IgD-negative memory B cell (primary cell): ENCODE measurements around the gene ZNF780B. TPM values are rescaled to one million over a fixed set of nuclear protein-coding genes. Genes with fewer than 3 reads are reported as not detected.
"Not testable (repeated sequence)": the region's sequence is repeated elsewhere in the genome, so short reads cannot be mapped to it uniquely, and the experiment has no call there.

ENCODE experiments used
- H3K27ac Mint-ChIP-seq, 3 donors: one replicate each; pipeline ENCODE4 v1.8.0; 2020 to 2022; ENCODE audit warnings: mild to moderate bottlenecking in 3 of 3, mixed read lengths in 3 of 3, moderate library complexity in 1 of 3
- H3K27me3 Mint-ChIP-seq: one replicate; pipeline ENCODE4 v1.8.0; 2021; ENCODE audit warnings: mixed read lengths
- H3K36me3 Mint-ChIP-seq: one replicate; pipeline ENCODE4 v1.8.0; 2020; ENCODE audit warnings: mild to moderate bottlenecking, mixed read lengths
- H3K4me1 Mint-ChIP-seq, 3 donors: one replicate each; pipeline ENCODE4 v1.8.0; 2020 to 2022; ENCODE audit warnings: mixed read lengths in 3 of 3, mild to moderate bottlenecking in 1 of 3
- H3K4me3 Mint-ChIP-seq, 4 donors: one replicate each; pipeline ENCODE4 v1.8.0; 2020 to 2022; ENCODE audit warnings: mild to moderate bottlenecking in 4 of 4, mixed read lengths in 4 of 4, moderate library complexity in 3 of 4
- H3K9me3 Mint-ChIP-seq, 3 donors: one replicate each; pipeline ENCODE4 v1.8.0; 2020 to 2021; ENCODE audit warnings: mixed read lengths in 3 of 3, mild to moderate bottlenecking in 1 of 3
- polyA plus RNA-seq: library from polyadenylated mRNA; unstranded; fragments of 300-500 nt; fragmentation: Illumina TruSeq; gene quantifications from one replicate; pipeline ENCODE4 v1.2.3, GENCODE V29; 2021

Gene ZNF780B
- polyA plus RNA-seq, 1 donor from 2014 or later, result 10.8 TPM

DNA sequence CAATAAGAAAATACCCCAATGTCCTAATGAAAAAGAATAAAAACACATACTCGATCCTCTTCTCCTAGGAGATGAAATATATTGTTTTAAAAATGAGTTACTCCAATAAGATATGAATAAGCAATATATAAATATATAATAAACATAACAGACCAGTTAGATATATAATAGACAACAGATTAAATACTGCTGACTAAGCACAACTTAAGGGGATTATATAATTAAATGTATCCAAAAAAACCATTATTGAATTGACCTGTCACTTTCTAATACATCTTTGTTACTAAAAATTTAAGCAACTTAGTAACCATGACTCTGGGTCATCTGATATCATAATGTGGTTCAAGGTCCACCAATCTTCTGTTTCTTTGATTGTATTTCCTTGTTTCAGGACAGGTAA is 14.0 kb upstream of the ZNF780B start:
- Mint-ChIP-seq H3K36me3 (peaks cover 8% of the 10 kb centered on the region), H3K27me3 (no peaks in the 10 kb centered on the region), H3K27ac (no peak overlapping the region), H3K9me3 (peaks cover 8 to 21% (median 9%) of the 10 kb centered on the region in 3 donors), H3K4me1 (peaks cover 0 to 1% (median 0%) of the 10 kb centered on the region in 3 donors), H3K4me3 (no peak overlapping the region)

GRCh38 chr19:40059624-40060023 is 3.6 kb upstream of the ZNF780B start:
- Mint-ChIP-seq H3K36me3 (peaks cover 1% of the 10 kb centered on the region), H3K27ac (no peak overlapping the region), H3K4me3 (no peak overlapping the region), H3K27me3 (no peaks in the 10 kb centered on the region), H3K4me1 (peaks cover 15 to 20% (median 17%) of the 10 kb centered on the region in 3 donors), H3K9me3 (peaks cover 0 to 23% (median 16%) of the 10 kb centered on the region in 3 donors)

- Mint-ChIP-seq H3K4me1 (peaks cover 30 to 43% (median 35%) of the 10 kb centered on the region in 3 donors), H3K4me3 (peak overlapping the region; percentile 96 to 100 (median 100)), H3K36me3 (peaks cover 6% of the 10 kb centered on the region), H3K27ac (no peak overlapping the region), H3K9me3 (peaks cover 0 to 19% (median 12%) of the 10 kb centered on the region in 3 donors), H3K27me3 (no peaks in the 10 kb centered on the region)
Measured at GRCh38 chr19:40057166-40057565, 1.1 kb upstream of the ZNF780B start.

GRCh38 chr19:40056505-40056904 is 474 bp upstream of the ZNF780B start:
- Mint-ChIP-seq H3K27me3 (no peaks in the 10 kb centered on the region), H3K36me3 (peaks cover 9% of the 10 kb centered on the region), H3K4me1 (peaks cover 30 to 45% (median 35%) of the 10 kb centered on the region in 3 donors), H3K9me3 (peaks cover 0 to 18% (median 11%) of the 10 kb centered on the region in 3 donors), H3K4me3 (peak overlapping the region; percentile 96 to 100 (median 100)), H3K27ac (peak overlapping the region; percentile 68 to 96 (median 92))

DNA sequence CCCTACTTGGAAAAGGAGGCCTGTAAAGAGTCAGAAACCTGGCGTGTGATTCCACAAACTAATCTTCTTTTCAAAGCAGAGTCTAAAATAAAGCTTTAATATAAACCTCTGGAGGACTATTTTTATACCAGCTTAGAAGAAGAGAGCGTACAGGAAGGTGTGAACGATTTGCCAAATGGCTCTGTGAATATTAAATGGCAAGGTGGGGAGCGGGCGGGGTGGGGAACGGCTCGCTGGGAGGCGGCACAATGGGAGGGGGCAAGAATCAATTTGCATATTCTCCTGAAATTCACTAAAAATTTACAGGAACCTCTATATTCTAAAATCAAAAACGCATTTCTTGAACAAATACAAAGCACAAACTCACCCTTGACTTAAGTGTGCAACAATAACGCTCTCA is 982 bp downstream of the ZNF780B start:
- peaks cover 17% of the 10 kb centered on the region for H3K36me3 Mint-ChIP-seq
- H3K27me3 Mint-ChIP-seq, result no peaks in the 10 kb centered on the region
- H3K27ac Mint-ChIP-seq, result peak overlapping the region in 1 of 3 donors; percentile 92
- peaks cover 32 to 45% (median 35%) of the 10 kb centered on the region in 3 donors for H3K4me1 Mint-ChIP-seq
- peaks cover 2 to 23% (median 14%) of the 10 kb centered on the region in 3 donors for H3K9me3 Mint-ChIP-seq
- peak overlapping the region; percentile 96 to 100 (median 100) for H3K4me3 Mint-ChIP-seq

GRCh38 chr19:40054632-40055031 is 1.4 kb downstream of the ZNF780B start:
- Mint-ChIP-seq H3K36me3 (peaks cover 18% of the 10 kb centered on the region), H3K4me1 (peaks cover 32 to 45% (median 35%) of the 10 kb centered on the region in 3 donors), H3K9me3 (peaks cover 2 to 20% (median 11%) of the 10 kb centered on the region in 3 donors), H3K27me3 (no peaks in the 10 kb centered on the region), H3K27ac (peak overlapping the region in 1 of 3 donors; percentile 58), H3K4me3 (peak overlapping the region; percentile 55 to 99 (median 78))

DNA sequence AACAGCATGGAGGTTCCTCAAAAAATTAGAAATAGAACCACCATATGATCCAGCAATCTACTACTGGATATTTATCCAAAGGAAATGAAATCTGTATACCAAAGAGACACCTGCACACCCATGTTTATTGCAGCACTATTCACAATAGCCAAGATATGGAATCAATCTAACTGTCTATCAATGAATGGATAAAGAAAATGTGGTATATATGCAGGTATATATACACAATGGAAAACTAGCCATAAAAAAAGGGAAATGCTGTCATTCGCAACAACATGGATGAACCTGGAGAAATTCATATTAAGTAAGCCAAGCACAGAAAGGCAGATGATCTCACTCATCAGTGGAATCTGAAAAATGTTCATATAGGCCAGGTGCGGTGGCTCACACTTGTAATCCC is 2.5 kb downstream of the ZNF780B start:
- Mint-ChIP-seq H3K4me1 (peaks cover 32 to 45% (median 35%) of the 10 kb centered on the region in 3 donors), H3K4me3 (peak overlapping the region; percentile 13 to 75 (median 58)), H3K27ac (no peak overlapping the region), H3K9me3 (peaks cover 2 to 14% (median 6%) of the 10 kb centered on the region in 3 donors), H3K27me3 (no peaks in the 10 kb centered on the region), H3K36me3 (peaks cover 23% of the 10 kb centered on the region)

DNA sequence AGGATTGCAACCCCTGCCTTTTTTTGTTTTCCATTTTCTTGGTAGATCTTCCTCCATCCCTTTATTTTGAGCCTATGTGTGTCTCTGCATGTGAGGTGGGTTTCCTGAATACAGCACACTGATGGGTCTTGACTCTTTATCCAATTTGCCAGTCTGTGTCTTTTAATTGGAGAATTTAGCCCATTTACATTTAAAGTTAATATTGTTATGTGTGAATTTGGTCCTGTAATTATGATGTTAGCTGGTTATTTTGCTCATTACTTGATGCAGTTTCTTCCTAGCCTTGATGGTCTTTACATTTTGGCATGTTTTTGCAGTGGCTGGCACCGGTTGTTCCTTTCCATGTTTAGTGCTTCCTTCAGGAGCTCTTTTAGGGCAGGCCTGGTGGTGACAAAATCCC is 14.3 kb downstream of the ZNF780B start:
- H3K27ac Mint-ChIP-seq, result not testable (repeated sequence)
- Mint-ChIP-seq H3K9me3 (peaks cover 9 to 16% (median 12%) of the 10 kb centered on the region in 3 donors), H3K36me3 (peaks cover 30% of the 10 kb centered on the region)

DNA sequence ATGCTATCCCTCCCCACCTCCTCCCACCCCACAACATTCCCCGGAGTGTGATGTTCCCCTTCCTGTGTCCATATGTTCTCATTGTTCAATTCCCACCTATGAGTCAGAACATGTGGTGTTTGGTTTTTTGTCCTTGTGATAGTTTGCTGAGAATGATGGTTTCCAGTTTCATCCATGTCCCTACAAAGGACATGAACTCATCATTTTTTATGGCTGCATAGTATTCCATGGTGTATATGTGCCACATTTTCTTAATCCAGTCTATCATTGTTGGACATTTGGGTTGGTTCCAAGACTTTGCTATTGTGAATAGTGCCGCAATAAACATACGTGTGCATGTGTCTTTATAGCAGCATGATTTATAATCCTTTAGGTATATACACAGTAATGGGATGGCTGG is 18.0 kb downstream of the ZNF780B start:
- H3K4me1 Mint-ChIP-seq, H3K27ac Mint-ChIP-seq, H3K27me3 Mint-ChIP-seq, H3K4me3 Mint-ChIP-seq, H3K36me3 Mint-ChIP-seq: not testable (repeated sequence)
- peaks cover 7 to 24% (median 14%) of the 10 kb centered on the region in 3 donors for H3K9me3 Mint-ChIP-seq

More for the DNA sequence above, 14.3 kb downstream of the ZNF780B start:
- not testable (repeated sequence) for H3K27me3 Mint-ChIP-seq, H3K4me3 Mint-ChIP-seq, H3K4me1 Mint-ChIP-seq

- no peaks in the 10 kb centered on the region for H3K27me3 Mint-ChIP-seq
- no peak overlapping the region for H3K4me3 Mint-ChIP-seq
- H3K27ac Mint-ChIP-seq, result no peak overlapping the region
- H3K36me3 Mint-ChIP-seq, result peaks cover 2% of the 10 kb centered on the region
- H3K9me3 Mint-ChIP-seq, result peaks cover 11 to 33% (median 23%) of the 10 kb centered on the region in 3 donors
- no peaks in the 10 kb centered on the region for H3K4me1 Mint-ChIP-seq
Measured at GRCh38 chr19:40035996-40036395, 20.0 kb downstream of the ZNF780B start.

DNA sequence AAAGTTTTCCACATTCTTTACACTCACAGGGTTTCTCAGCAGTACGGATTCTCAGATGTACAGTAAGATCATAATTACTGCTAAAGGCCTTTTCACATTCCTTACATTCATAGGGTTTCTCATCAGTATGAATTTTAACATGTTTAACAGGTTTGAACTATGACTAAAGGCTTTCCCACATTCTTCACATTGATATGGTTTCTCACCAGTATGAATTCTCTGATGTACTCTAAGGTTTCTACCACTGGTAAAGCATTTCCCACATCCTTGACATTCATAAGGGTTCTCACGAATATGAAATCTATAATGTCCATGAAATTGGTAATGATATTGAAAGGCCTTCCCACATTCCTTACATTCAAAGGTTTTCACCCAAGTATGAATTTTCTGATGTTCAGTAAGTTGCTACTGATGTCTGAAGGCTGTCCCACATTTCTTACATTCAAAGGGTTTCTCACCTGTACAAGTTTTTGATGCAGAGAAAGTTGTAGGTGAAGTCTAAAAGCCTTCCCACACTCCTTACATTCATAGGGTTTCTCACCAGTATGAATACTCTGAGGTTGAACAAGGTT is 22.0 kb downstream of the ZNF780B start:
- Mint-ChIP-seq H3K4me1 (peaks cover 0 to 2% (median 0%) of the 10 kb centered on the region in 3 donors), H3K27me3 (no peaks in the 10 kb centered on the region), H3K36me3 (peaks cover 2% of the 10 kb centered on the region), H3K9me3 (peaks cover 14 to 48% (median 37%) of the 10 kb centered on the region in 3 donors), H3K27ac (no peak overlapping the region), H3K4me3 (no peak overlapping the region)

- Mint-ChIP-seq H3K9me3 (peaks cover 16 to 55% (median 49%) of the 10 kb centered on the region in 3 donors), H3K4me1 (peaks cover 0 to 2% (median 0%) of the 10 kb centered on the region in 3 donors), H3K27me3 (no peaks in the 10 kb centered on the region), H3K4me3 (peak overlapping the region in 1 of 4 donors; percentile 5), H3K27ac (no peak overlapping the region), H3K36me3 (no peaks in the 10 kb centered on the region)
Measured at GRCh38 chr19:40026597-40026970, 29.4 kb downstream of the ZNF780B start.

- Mint-ChIP-seq H3K36me3 (no peaks in the 10 kb centered on the region), H3K4me3 (peak overlapping the region in 1 of 4 donors; percentile 5)
Measured at GRCh38 chr19:40025938-40026596, 30.0 kb downstream of the ZNF780B start.

GRCh38 chr19:40023969-40024368 is 32.1 kb downstream of the ZNF780B start:
- Mint-ChIP-seq H3K27me3 (no peaks in the 10 kb centered on the region), H3K4me3 (no peak overlapping the region), H3K36me3 (peaks cover 4% of the 10 kb centered on the region), H3K4me1 (no peaks in the 10 kb centered on the region), H3K27ac (no peak overlapping the region), H3K9me3 (peaks cover 14 to 50% (median 44%) of the 10 kb centered on the region in 3 donors)

More at GRCh38 chr19:40025938-40026596, 30.0 kb downstream of the ZNF780B start:
- H3K27ac Mint-ChIP-seq, result no peak overlapping the region
- H3K4me1 Mint-ChIP-seq, result peaks cover 0 to 2% (median 0%) of the 10 kb centered on the region in 3 donors
- no peaks in the 10 kb centered on the region for H3K27me3 Mint-ChIP-seq
- peaks cover 17 to 54% (median 51%) of the 10 kb centered on the region in 3 donors for H3K9me3 Mint-ChIP-seq

GRCh38 chr19:40013991-40014390 is 42.0 kb downstream of the ZNF780B start:
- peaks cover 11 to 39% (median 38%) of the 10 kb centered on the region in 3 donors for H3K9me3 Mint-ChIP-seq
- no peak overlapping the region for H3K27ac Mint-ChIP-seq
- no peak overlapping the region for H3K4me3 Mint-ChIP-seq
- peaks cover 32% of the 10 kb centered on the region for H3K36me3 Mint-ChIP-seq
- H3K4me1 Mint-ChIP-seq, result no peaks in the 10 kb centered on the region
- H3K27me3 Mint-ChIP-seq, result no peaks in the 10 kb centered on the region
